DMS114 treated with DMSO at 0.1 percent for 48 hours (cell line): ENCODE measurements around the gene KIF13A.
"Not testable (repeated sequence)": the region's sequence is repeated elsewhere in the genome, so short reads cannot be mapped to it uniquely, and the experiment has no call there.

Source experiments
- DNase-seq: peaks from one replicate; lab custom pipeline; 2025; ENCODE audit not compliant: unreplicated experiment; lab: John Stamatoyannopoulos, UW

KIF13A gene

DNA sequence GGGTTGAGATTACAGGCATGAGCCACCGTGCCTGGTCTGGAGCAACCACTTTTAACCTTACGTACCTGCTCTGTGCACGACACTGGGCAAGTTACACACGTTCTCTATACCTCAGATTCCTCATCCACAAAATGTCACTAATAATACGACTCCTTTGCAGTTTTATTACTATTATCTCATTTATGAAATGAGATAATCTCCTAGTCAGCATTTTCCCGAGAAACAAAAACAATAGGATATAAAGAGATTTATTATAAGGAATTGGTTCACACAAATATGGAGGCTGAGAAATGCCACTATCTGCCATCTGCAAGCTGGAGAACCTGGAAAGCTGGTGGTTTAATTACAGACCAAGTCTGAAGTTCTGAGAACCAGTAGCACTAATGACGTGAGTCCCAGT lies 12.0 kb upstream of the KIF13A start:
- no peak for DNase-seq

DNA sequence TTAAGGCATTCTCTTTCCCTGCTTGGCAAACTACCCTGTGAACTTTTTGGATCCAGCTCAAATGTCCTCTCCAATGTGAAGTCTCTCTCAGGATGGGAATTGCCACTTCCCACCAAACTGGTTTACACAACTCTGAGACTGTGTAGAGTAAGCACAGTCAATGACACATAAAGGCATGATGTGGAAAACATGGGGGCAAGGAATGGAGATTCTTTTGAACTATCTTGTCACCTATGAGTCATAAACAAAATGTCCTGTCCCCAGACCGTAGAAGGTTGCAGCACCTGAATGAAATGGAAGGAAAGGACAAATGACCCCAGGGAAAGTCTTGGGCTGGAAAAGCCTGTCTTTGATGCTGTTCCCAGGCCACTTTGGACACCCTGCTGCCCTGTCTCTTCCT lies 11.0 kb upstream of the KIF13A start:
- no peak for DNase-seq

DNA sequence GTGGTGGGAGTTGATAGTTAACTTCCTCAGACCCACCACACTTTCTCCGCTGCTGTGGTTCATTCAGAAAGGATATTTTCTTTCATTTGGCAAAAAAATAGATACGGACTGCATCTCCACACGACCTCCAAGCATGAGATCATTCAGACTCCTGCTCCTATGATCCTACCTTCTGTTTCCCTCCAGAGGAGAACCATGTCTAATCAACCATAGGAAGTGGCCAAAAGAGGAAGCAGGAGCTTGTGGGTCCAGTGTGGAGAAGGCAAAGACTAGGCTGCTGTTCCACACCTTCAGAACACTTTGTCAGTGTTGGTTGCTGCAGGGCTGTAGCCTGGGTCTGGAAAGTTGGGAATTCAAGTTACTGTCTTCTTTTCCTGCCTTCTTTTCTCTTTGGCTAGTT lies 10.6 kb upstream of the KIF13A start:
- no peak for DNase-seq

DNA sequence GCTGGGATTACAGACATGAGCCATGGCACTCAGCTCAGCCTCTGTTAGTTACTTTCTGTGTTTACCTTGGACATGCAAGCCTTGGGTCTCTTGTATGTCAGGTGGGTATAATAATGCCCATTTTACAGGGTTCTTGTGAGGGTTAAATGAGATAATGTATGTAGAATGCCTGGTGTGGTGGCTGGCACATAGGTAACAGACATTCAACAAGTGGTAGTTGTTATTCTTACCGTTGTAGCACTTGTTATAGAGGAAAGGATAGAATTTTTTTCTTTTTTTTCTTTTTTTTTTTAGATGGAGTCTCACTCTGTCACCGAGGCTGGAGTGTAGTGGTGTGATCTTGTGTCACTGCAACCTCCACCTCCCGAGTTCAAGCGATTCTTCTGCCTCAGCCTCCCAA lies 8.0 kb upstream of the KIF13A start:
- DNase-seq = no peak

DNA sequence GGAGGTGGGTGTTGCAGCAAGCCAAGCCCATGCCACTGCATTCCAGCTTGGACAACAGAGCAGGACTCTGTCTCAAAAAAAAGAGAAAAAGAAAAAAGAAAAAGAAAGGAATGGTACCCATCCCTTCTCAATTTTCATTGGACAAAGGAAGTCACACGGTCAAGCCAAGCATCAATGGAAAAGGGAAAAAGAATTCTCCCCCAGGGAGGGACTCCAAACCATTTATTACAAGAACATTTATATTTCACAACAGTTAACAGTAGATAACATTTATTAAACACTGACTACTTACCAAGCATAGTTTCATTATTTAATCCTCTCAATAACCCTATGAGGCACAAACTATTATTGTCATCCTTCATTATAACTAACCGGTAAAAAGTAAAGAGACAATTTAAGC lies 6.6 kb upstream of the KIF13A start:
- no peak for DNase-seq

DNA sequence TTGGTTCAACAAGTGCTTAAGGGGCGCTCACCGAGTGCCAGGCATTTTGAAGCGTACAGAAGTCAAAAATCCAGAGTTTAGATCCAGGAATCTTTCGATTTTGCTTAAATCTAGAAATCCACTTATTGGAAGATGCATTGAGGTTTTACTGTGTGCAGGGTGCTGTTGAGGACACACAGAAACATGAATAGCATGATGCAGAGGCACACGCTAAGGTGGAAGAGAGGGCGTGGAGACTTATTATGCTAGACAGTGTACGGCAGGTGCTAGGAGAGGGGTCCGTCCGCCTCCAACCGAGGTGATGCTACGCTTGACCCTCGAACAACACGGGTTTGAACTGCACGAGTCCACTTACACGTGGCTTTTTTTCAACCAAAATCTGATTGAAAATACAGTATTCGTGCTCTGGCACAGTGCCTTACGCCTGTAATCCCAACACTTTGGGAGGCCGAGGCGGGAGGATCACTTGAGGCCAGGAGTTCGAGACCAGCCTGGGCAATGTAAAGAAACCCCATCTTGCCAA lies 1.0 kb upstream of the KIF13A start:
- no peak for DNase-seq

DNA sequence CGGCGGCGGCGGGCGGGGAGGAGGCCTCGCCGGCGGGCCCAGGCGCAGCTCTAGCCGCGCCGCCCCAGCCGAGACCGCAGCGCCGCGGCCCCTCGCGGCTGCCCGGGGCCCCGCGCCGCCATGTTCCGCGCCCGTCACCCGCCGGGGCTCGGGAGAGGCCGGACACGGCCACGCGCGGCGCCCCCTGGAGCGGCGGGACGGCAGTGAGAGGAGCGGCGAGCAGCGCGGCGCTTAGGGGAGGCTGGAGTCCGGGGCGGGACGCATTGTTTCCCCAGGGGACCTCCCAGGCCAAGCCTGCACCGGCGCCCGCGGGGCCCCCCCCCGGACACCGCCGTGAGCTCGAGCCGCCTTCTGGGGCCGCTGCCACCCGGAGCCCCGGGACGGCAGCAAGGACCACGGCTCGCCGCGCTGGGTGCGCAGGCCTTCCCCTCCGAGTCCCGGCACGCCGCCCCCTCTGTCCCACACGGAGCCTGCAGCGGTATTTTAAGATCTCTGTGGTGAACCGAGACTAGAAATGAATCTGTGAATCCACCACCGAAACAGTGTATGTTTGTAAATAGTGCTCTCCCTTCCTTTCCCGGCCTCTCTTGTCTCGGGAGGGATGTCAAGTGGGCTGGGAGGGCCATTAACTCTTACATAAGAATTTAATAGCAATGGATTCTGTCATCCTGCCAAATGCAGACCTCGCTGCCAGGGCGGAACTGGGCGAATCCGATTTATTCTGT lies 424 bp upstream of the KIF13A start:
- DNase-seq = peak; percentile 62

DNA sequence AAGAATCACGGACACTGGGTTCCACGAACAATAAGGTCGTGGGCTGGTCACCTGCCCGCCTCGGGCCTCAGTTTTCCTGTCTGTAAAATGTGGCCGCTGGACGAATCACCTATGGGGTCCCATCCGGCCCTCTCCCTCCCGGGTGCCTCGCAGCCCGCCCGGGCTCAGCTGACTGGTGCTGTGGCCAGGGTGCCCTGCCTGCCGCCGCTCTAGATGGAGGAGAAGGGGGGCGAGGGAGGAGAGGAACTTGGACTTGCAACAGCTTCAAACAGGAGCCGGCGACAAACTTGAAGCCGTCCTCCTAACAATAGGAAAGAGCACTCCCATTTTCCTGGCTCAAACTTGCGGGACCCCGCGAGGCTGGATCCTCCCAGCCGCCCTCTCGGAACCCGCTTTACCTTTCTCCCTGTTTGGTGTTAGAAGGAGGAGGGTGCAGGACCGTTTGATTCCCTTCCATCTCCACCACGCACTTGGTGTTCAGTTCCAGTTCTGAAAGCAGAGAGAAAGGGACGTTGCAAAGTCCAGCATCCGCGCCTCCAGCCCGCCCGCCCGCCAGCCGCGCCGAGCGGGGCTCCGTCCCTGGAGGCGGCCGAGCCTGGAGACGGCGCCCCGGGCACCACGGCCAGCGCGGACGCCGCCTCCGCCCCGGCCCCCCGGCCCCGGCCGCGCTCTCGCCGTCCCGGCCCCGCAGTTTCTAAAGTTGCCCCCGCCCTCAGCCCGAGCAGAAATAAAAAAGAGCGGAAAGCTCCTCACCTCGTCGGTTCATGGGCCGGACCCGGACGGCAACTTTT lies 584 bp downstream of the KIF13A start:
- peak; percentile 34 for DNase-seq

DNA sequence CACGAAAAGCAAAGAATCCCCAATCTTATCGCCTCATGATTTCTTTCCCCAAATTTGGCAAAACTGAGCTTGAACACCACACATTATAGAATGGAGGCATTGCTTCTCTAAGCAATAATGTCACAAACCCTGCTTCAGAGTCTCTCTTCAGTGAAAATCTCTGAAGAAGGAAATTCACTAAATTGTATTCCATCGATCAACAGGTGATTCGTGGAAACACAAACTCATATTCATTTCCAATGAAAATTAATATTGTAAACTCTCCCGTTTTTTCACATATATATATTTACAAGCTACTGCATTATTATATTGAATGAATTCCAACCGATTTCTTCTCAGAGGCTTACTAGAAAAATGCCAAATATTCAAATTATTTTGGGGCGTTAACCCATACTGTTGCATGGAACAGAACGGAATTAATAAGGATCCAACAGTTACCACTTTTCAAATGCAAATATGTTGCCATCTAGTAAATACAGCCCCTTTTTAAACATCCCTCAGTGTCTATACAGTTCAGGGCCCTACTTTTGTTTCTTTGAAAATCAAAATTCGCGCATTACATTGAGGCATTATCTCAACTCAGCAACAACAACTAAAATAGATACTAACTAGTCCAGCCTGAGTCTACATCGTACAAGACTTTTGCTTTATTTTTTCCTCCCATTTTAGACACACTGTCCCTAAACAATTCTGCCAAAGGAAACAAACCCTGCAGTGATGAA lies 1.3 kb downstream of the KIF13A start:
- DNase-seq = no peak

DNA sequence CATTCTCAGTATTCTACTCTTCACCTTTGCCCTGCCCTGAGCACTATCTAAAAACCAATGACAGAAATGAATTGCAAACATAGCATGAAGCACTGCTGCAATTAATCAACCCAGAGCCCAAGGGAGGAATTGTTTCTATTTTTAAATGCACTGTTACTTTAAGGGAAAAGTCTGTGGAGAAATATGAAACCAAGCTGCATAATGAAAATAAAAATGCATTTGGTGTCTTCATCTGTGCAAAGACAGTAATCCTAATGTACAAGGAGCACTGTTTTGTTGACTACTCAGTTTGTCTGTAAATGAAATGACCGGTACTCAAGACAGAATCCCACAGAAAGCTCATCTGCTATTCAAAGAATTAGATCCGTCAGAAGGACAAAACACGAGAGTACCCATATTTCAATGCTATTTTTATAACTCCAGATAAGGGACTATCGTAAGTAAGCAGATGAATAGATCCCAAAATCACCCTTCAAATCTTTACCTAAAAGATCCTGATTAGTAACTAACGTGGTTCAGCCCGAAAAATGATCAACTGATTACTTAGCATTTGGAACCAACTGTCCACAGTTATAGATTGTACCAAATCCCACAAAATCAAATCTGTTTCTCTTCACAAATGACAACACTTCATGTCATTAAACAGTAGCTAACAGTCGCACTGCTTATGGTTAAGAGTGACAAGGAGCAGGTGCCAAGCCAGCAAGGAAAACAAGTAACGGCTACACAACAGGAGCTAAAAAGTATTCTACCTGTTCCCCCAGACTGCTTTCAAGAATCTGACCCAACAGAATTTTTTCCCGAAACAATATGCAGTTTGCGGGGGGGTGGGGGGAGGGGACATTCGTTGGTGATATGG lies 2.4 kb downstream of the KIF13A start:
- DNase-seq = no peak

DNA sequence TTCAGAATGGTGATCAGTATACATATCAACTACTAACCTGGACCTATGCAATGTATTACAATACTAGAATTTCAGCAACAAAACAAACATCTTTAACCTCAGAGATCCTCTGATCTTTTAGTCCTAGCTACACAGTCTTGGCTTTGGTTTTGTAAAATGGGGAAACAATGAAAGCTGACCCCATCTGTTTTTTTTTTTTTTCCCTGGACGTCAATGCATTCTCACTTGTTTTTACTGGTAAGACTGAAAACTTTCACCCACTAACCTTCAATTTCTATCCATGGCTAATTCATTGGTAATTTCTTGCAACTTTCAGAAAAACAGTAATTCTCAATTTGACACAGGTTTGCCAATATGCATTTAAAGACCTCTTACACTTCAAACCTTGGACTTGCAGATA lies 3.0 kb downstream of the KIF13A start:
- no peak for DNase-seq

DNA sequence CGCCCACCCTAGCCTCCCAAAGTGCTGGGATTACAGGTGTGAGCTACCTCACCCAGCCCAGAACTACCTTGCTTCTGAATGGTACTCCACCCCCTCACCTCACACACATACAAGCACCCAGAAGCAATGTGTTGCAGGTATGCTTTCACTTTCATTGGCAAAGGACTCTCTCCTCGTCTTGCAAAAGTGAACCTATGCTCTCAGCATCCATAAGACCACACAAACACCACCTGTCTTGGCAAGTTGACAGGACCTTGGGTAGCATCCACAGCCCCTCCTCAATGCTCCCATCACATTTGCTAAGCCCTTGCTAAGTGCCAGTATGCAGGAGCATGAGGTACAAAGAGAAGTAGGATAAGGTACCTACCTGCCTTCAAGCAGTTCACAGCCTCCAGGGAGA lies 3.7 kb downstream of the KIF13A start:
- no peak for DNase-seq

DNA sequence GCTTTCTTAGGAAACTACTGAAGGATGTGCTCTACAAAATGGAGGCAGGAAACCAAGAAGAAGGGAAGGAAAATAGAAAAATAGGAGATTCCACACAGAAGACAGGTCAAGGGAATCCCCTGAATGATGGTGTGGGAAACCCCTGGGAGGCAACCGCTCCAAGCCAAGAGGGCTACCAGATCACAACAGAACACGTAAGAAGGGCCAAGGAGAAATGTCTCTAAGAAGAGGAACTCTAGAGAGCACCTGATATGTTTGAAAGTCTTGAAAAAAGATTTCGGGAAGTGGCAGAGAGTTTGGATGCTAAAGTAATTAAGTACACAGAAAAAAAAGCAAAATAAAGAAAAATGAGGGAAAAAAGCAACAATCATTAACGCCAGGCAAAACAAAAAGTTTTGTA lies 7.1 kb downstream of the KIF13A start:
- no peak for DNase-seq

DNA sequence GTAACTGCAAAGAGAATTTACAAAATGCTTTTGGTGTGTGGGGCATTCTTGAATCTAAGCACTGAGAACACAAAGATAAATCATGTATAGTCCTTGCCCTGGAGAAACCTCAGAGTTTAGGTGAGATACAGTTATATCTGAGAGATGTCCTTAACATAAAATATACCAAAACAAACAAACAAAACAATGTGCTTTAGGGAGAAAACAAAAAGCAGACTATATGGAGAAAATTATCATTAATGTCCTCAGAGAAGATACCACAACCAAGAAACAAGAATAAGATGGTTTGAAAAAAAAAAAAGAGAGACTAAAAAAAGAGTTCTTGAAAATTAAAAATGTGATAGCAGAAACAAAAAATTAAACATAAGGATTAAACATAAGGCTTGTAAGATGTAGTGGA lies 8.0 kb downstream of the KIF13A start:
- DNase-seq = no peak

DNA sequence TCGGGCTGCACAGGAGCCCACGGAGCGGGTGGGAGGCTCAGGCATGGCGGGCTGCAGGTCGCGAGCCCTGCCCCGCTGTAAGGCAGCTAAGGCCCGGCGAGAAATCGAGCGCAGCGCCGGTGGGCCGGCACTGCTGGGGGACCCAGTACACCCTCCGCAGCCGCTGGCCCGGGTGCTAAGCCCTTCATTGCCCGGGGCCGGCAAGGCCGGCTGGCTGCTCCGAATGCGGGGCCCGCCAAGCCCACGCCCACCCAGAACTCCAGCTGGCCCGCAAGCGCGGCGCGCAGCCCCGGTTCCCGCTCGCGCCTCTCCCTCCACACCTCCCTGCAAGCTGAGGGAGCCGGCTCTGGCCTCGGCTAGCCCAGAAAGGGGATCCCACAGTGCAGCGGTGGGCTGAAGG lies 11.2 kb downstream of the KIF13A start:
- DNase-seq = not testable (repeated sequence)

DNA sequence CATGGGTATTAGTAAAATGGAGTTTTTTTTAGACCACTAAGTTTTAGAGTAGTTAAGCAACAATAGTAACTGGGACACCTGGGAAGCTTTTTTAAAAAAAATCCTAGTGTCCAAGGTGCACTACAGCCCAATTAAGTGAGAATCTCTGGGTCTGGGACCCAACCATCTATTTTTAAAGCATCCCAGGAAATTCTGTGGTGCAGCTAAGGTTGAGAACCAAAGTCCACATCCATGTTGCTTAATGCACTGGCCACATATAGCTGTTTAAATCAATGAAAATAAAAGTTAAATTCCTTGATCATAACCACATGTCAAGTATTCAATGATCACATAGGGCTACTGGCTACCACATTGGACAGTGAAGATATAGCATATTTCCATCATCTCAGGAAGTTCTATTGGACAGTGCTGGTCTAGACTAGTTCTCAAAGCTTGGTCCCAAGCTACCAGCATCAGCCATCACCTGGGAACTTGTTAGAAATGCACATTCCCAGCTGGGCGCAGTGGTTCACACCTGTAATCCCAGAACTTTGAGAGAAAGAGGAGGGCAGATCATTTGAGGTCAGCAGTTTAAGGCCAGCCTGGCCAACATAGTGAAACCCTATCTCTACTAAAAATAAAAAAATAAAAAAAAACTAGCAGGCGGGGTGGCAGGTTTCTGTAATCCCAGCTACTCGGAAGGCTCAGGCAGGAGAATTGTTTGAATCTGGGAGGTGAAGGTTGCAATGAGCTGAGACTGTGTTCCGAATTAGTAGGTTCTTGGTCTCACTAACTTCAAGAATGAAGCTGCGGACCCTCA lies 12.7 kb downstream of the KIF13A start:
- DNase-seq = no peak

DNA sequence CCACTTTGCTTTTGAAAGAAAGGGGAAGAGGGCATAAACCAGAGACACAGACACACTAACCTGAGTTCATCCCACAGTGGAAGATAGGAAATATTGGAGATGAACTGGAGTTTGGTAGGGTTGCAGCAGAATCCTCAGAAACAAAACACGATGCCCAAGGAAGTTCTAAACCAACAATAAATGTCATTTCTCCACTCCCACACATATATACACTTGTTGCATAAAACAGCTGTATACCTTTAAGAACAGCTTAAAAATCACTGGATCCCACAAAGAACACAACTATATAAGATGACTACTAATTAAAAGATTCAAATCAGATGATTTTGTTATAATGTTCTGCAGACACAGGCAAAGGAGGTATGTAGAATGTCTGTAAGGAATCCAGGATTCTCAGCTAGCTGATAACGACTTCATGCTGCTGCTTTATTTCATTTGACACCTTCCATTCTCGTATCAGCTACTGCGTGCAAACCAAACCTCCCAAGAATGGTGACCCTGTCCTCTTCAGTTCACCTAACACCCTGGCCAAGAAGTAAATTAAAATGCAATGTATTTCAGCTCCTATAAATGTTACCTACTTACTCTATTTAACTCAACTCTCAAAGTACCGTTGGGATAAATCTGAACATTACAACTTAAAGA lies 14.3 kb downstream of the KIF13A start:
- no peak for DNase-seq

DNA sequence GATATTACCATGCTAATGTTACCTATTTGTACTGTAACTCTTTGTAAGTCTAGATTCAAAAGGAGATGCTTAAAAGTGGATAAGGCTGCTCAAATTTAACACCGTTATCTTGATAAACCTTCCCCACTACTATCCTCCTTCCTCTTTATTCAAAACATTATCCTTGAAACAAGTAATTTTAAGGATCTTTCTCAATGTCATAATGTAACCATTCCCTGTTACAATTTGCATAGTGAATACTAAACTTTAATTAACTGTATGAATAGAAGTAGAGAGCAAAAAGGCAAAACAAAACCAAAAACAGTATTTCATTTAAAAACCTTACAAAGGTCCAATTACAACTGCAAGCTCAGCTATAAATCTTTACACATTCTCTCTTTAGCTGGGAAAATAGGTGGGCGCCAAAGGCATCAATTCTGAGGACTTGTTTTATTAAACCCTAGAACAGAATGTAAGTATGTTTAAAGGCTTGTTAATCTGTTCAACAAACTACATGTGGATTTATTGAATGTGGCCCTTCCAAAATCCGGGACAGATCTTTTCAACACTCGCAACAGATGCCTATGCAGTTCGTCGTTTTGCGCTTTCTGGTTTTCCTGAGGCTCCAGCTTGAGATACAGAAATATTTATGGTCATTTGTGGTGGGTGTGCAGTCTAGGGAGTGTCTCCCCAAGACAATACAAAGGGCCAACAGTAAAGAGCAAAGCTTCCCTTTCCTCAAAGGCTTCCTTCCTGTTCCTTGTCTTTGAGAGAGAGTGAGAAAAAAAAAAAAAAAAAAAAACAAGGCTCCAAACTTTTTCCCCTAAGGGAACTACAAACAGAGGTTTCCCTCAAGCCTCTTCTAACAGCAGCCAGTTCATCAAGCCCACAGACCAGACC lies 15.1 kb downstream of the KIF13A start:
- DNase-seq = no peak
